Right atrium auricular region (tissue), 2 donors: ENCODE results near the gene C17orf114.
"Not testable (repeated sequence)": the region's sequence is repeated elsewhere in the genome, so short reads cannot be mapped to it uniquely, and the experiment has no call there.

Experiments used
- DNase-seq: peaks from one replicate; pipeline ENCODE4 v3.0.0-alpha.2; 2019; ENCODE audit warnings: low spot score
- H3K27ac ChIP-seq, 2 donors: fragments of 200-600 bp; sonication (generic); 1 replicate in 1 of 2; 2 replicates in 1 of 2; pipeline ENCODE4 v1.5.1; 2016 to 2019
- H3K27me3 ChIP-seq, 2 donors: fragments of 200-600 bp; sonication (generic); one replicate each; pipeline versions ENCODE4 v1.5.1 to v1.6.0; 2017 to 2019
- H3K36me3 ChIP-seq: fragments of 200-600 bp; sonication (generic); one replicate; pipeline ENCODE4 v1.5.1; 2016
- H3K4me1 ChIP-seq, 2 donors: fragments of 200-600 bp; sonication (generic); one replicate each; pipeline versions ENCODE4 v1.5.1 to v1.6.0; 2017 to 2019
- H3K4me3 ChIP-seq, 2 donors: fragments of 200-600 bp; sonication (generic); 1 replicate in 1 of 2; 2 replicates in 1 of 2; pipeline ENCODE4 v1.5.1; 2017 to 2019; ENCODE audit warnings: mild to moderate bottlenecking in 1 of 2, moderate library complexity in 1 of 2
- H3K9me3 ChIP-seq, 2 donors: fragments of 200-600 bp; sonication (generic); one replicate each; pipeline ENCODE4 v1.5.1; 2019
- TF ChIP-seq, protein P1 (sequence below), 2 donors: fragments of 200-600 bp; sonication (generic); IDR thresholded peaks; one replicate each; pipeline ENCODE4 v1.5.1; 2019; ENCODE audit warnings: antibody characterized with exemption in 2 of 2

Gene C17orf114

DNA sequence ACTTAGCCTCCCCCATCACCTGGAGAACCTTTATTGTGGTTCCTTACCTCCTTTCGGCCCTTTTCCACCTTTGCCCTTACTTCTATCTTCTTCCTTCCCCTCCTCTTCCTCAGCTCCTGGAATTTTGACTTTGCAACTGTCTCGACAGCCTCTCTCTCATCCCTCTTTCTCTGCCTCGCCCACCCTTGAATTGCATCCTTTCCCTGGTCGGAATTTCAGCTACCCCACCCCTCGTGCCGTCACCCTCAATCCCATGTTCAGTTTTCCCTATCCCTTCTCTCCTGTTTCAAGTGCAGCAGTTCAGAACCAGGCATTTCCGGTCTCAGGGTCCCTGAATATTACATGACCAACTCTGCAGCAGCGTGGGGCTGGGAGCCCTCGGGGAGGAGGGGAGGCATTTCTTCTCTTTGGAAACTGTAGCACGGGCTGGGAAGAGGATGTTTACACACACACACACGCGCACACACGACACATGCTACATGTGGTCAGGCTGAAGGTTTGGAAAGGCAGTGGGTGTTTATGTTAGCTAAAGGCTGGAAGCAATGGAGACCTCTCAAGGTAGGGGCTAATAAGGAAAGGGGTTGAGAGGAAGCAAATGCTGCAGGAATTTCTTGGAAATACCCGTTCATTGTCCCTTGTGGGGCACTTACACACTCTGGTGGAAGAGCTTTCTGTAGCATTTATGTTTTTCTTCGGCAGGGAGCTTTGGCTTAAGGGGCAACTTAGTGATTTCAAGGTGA lies 32.0 kb upstream of the C17orf114 start:
- TF ChIP-seq, protein P1, sequence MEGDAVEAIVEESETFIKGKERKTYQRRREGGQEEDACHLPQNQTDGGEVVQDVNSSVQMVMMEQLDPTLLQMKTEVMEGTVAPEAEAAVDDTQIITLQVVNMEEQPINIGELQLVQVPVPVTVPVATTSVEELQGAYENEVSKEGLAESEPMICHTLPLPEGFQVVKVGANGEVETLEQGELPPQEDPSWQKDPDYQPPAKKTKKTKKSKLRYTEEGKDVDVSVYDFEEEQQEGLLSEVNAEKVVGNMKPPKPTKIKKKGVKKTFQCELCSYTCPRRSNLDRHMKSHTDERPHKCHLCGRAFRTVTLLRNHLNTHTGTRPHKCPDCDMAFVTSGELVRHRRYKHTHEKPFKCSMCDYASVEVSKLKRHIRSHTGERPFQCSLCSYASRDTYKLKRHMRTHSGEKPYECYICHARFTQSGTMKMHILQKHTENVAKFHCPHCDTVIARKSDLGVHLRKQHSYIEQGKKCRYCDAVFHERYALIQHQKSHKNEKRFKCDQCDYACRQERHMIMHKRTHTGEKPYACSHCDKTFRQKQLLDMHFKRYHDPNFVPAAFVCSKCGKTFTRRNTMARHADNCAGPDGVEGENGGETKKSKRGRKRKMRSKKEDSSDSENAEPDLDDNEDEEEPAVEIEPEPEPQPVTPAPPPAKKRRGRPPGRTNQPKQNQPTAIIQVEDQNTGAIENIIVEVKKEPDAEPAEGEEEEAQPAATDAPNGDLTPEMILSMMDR (IDR thresholded peaks at IDR 0.05), result no peak
- Histone ChIP-seq H3K4me3 (peak overlapping the region; percentile 76 to 99), H3K36me3 (no peaks in the 10 kb centered on the region), H3K9me3 (no peaks in the 10 kb centered on the region), H3K4me1 (peaks cover 0 to 52% of the 10 kb centered on the region in 2 donors), H3K27me3 (no peaks in the 10 kb centered on the region), H3K27ac (peak overlapping the region; percentile 88 to 94)
- DNase-seq, result peak; percentile 61

DNA sequence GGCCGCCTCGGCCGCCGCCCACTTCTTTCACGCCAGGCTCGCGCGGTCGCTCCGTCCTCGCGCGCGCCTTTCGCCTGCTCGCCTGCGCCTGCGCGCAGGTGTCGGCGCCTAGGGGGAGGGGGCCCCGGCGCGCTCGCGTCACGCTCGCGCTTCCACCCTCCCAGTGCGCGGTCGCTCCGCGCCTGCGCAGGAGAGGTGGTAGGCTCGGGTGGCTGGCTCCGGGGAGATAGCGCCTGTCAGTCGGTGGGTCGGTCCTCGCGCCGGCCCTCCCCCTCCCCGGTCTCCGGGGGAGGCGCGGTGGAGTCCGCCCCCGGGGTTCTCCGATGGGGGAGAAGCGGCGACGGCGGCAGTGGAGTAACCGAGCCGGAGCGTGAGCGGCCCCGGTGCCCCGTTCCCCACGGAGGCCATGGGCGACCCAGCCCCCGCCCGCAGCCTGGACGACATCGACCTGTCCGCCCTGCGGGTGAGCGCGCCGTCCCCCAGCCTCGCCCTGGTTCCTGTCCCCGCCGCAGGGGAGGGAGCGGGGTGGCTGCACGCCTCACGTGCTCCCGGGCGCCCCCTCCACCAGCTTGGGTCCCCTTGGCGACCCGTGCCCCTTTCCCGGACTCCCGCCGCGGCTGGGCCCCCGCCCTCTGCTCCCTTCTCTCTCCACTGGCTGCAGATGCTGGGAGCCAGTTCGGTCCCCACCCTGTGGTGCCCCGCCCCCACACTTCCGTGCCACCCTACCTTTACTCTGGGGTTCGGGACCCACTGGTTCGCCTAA lies 31.2 kb upstream of the C17orf114 start, which contains the start of gene MINK1:
MINK1 (plus strand) TSS at position 163 of the 763 bp plus-strand sequence; CDS start at position 407, 244 bp downstream.
- H3K27ac ChIP-seq, result peak within 1 kb of the TSS; percentile 88 to 94
- TF ChIP-seq, protein P1 (IDR thresholded peaks at IDR 0.05), result no peak

DNA sequence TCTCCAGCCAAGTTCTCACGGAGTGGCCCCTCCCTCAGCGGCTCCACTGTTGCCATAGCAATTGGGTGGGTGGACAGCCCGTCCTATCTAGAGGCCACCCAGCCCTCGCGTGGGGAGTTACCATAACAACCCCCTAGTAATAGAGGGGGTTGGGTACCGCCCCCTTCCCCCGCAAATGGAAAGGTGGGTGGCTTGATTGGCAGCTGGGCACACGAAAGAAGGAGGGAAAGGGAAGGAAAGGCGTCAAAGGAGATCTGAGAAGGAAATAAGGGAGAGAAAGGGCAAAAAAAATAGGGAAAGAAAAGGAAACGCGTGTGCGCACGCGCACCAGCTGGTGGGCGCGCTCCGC lies 30.7 kb upstream of the C17orf114 start:
- not testable (repeated sequence) for H3K36me3 ChIP-seq, H3K9me3 ChIP-seq, DNase-seq, H3K27me3 ChIP-seq
- Histone ChIP-seq H3K27ac (peak overlapping the region; percentile 88 to 94), H3K4me3 (peak overlapping the region; percentile 76 to 99), H3K4me1 (peaks cover 0 to 42% of the 10 kb centered on the region in 2 donors)

More for the DNA sequence above, 31.2 kb upstream of the C17orf114 start, which contains the start of gene MINK1:
- DNase-seq, result peak; percentile 88
- Histone ChIP-seq H3K36me3 (no peaks in the 10 kb centered on the region), H3K9me3 (no peaks in the 10 kb centered on the region), H3K4me1 (peaks cover 0 to 48% of the 10 kb centered on the region in 2 donors), H3K4me3 (peak within 1 kb of the TSS; percentile 76 to 99), H3K27me3 (no peaks in the 10 kb centered on the region)

DNA sequence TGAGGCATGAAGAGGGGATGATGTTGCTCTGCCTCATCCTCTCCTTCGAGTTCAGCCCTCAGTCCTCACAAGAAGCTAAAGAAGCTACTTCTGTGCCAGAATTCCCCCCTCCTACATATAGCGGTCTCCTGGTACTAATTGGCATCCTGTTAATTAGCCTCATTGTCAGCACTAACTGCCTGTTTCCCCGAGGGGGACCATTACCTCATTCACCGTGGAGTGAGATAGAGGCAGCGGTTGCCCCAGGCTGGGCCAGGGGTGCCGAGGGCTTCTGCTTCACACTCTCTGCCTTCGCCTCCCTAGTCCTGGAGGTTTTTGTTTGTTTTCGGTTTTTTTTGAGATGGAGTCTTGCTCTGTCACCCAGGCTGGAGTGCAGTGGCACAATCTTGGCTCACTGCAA lies 25.3 kb upstream of the C17orf114 start:
- Histone ChIP-seq H3K27me3 (no peaks in the 10 kb centered on the region), H3K4me1 (no peaks in the 10 kb centered on the region), H3K27ac (no peak overlapping the region), H3K4me3 (no peak overlapping the region), H3K36me3 (no peaks in the 10 kb centered on the region), H3K9me3 (no peaks in the 10 kb centered on the region)
- TF ChIP-seq, protein P1 (IDR thresholded peaks at IDR 0.05), result no peak
- DNase-seq, result no peak

DNA sequence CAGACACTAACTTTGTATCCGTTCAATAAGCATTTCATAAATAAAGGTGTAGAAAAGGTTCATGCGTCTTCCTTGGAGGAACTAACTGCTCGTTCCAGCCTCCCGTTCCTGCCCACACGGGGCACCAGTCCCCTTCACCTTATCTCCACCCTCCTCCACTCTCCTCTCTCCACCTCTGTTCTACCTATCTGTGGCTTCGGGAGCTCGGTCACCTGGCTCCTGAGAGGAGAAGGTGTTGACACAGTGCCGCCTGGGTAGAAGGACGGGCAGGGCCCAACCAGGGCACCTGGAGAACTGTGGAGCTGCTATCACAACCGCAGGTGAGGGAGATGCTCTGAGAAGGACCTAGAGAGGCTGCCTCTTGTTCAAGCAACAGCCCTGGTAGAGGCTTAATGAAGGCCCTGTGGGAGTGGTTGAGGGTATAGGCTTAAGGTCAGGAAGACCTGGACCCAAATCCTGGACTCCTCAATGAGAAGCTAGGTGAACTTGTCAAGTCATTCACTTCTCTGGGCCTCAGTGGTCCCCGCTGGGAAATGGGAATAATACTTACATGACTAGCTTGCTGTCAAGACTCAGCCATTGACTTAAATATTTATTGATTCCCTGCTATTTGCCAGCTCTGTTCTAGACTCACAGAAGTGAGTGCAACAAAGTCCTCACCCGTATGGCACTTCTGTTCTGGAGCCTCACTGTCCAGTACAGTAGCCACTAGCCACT lies 21.4 kb upstream of the C17orf114 start:
- H3K27ac ChIP-seq, result no peak overlapping the region
- DNase-seq, result no peak
- H3K9me3 ChIP-seq, result no peaks in the 10 kb centered on the region
- H3K36me3 ChIP-seq, result no peaks in the 10 kb centered on the region
- H3K4me3 ChIP-seq, result no peak overlapping the region
- H3K27me3 ChIP-seq, result no peaks in the 10 kb centered on the region
- TF ChIP-seq, protein P1 (IDR thresholded peaks at IDR 0.05), result no peak
- H3K4me1 ChIP-seq, result no peaks in the 10 kb centered on the region

DNA sequence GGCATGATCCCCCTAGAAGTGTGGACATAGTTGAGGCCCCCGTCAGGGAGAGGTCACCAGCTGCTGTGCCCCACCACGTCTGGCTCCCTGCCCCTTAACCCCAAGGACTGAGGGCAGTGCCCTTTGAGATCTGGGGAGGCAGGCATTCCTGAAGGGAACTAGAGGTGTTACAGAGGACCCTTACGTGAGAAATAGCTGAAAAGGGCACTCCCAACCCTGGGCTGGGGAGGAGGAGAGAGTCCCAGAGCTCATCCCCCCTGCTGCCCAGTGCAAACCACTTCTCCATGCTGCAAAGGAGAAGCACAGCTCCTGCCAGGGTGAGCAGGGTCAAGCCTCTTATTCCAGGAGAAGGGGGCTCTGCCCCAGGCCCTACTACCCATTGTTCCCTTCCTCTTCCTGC lies 20.7 kb upstream of the C17orf114 start:
- H3K36me3 ChIP-seq, result no peaks in the 10 kb centered on the region
- TF ChIP-seq, protein P1 (IDR thresholded peaks at IDR 0.05), result no peak
- H3K4me3 ChIP-seq, result no peak overlapping the region
- no peak overlapping the region for H3K27ac ChIP-seq
- no peaks in the 10 kb centered on the region for H3K4me1 ChIP-seq
- no peak for DNase-seq
- H3K9me3 ChIP-seq, result no peaks in the 10 kb centered on the region
- no peaks in the 10 kb centered on the region for H3K27me3 ChIP-seq
